NCI-H2107 treated with DMSO at 0.1 percent for 48 hours (cell line): ENCODE results near the gene FCGR3B.
"Not testable (repeated sequence)": the region's sequence is repeated elsewhere in the genome, so short reads cannot be mapped to it uniquely, and the experiment has no call there.

Experiments
- DNase-seq: peaks from one replicate; lab custom pipeline; 2025; ENCODE audit not compliant: unreplicated experiment; lab: John Stamatoyannopoulos, UW

The FCGR3B gene

DNA sequence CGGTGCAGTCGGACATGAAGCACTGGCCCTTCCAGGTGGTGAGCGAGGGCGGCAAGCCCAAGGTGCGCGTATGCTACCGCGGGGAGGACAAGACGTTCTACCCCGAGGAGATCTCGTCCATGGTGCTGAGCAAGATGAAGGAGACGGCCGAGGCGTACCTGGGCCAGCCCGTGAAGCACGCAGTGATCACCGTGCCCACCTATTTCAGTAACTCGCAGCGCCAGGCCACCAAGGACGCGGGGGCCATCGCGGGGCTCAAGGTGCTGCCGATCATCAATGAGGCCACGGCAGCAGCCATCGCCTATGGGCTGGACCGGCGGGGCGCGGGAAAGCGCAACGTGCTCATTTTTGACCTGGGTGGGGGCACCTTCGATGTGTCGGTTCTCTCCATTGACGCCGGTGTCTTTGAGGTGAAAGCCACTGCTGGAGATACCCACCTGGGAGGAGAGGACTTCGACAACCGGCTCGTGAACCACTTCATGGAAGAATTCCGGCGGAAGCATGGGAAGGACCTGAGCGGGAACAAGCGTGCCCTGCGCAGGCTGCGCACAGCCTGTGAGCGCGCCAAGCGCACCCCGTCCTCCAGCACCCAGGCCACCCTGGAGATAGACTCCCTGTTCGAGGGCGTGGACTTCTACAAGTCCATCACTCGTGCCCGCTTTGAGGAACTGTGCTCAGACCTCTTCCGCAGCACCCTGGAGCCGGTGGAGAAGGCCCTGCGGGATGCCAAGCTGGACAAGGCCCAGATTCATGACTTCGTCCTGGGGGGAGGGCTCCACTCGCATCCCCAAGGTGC, 24.2 kb downstream of the FCGR3B start:
- DNase-seq = not testable (repeated sequence)

DNA sequence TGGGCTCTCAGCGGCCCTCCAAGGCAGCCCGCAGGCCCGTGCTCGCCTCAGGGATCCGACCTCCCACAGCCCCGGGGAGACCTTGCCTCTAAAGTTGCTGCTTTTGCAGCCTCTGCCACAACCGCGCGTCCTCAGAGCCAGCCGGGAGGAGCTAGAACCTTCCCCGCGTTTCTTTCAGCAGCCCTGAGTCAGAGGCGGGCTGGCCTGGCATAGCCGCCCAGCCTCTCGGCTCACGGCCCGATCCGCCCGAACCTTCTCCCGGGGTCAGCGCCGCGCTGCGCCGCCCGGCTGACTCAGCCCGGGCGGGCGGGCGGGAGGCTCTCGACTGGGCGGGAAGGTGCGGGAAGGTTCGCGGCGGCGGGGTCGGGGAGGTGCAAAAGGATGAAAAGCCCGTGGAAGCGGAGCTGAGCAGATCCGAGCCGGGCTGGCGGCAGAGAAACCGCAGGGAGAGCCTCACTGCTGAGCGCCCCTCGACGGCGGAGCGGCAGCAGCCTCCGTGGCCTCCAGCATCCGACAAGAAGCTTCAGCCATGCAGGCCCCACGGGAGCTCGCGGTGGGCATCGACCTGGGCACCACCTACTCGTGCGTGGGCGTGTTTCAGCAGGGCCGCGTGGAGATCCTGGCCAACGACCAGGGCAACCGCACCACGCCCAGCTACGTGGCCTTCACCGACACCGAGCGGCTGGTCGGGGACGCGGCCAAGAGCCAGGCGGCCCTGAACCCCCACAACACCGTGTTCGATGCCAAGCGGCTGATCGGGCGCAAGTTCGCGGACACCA, 25.0 kb downstream of the FCGR3B start:
- not testable (repeated sequence) for DNase-seq

DNA sequence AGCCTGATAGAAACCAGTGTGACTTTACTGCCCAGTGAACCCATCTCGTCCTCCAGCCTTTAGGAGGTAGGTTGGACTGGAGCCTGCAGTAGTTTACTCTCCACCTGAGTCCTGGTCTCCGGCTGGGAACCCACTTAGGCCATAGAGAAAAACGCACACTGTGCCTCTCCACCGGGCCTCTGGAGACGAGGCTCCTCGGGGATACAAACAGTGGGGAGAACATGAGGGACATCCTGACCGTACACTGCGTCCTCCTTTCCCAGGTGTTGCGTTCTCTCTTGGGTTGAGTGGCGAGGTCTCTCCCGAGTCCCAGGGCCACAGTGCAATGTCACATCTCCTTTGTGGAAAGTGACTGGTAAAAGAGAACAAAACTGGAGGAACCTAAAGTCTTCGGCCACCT, 26.0 kb downstream of the FCGR3B start:
- DNase-seq = not testable (repeated sequence)

DNA sequence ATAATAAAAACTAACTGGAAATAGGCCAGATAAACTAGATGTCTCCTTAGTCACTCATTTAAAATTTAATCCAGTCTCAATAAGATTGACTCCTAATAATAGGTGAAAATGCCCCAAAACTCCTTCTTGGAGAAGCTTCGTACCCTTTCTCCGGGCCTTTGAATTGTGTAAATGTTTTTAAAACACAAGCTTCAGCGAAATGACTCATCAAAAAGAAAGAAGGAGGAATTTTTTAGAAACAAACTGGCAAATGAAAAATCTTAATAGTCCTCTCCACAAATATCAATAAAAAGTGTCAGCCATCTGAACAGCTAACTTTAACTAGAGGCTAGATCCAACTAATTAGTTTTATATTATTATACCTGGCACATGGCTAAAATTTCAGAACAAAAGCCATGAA, 33.9 kb downstream of the FCGR3B start:
- not testable (repeated sequence) for DNase-seq

DNA sequence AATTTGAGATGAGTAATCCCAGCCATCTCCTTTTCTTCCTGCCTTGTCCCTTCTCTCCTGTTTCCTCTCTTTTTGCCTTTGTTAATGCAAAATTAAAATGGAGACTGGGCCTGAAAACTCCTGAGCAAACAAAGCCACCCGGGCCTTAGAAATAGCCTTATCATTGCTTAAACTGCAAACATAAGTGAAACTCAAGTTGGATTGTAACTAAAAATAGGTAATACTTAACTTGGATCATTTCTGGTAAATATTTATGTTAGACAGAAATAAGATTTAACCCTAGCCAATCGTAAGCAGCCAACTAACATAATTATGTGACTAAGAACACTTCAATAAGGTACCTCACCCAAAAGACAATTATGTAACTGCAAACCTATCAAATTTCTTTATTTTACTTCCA, 35.4 kb downstream of the FCGR3B start:
- DNase-seq = not testable (repeated sequence)

DNA sequence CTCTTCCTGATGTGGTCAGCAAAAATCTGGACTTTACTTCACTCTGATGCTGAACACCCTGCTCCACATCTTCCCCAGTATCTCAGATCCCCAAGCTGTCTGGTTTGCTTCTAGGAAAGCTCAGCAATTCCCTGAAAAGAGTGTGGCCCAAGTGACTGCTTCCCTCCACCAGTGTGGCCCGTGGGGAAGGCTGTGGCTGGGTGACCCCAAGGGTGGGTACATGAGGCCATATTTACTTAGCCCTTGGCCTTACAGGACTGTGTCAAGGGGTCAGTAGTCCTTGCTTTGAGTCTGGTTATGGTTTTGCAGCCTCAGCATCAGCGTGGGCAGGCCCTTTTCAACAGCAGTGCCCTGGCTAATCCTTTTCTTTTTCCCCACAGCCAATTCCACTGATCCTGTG, 35.8 kb downstream of the FCGR3B start:
- not testable (repeated sequence) for DNase-seq

DNA sequence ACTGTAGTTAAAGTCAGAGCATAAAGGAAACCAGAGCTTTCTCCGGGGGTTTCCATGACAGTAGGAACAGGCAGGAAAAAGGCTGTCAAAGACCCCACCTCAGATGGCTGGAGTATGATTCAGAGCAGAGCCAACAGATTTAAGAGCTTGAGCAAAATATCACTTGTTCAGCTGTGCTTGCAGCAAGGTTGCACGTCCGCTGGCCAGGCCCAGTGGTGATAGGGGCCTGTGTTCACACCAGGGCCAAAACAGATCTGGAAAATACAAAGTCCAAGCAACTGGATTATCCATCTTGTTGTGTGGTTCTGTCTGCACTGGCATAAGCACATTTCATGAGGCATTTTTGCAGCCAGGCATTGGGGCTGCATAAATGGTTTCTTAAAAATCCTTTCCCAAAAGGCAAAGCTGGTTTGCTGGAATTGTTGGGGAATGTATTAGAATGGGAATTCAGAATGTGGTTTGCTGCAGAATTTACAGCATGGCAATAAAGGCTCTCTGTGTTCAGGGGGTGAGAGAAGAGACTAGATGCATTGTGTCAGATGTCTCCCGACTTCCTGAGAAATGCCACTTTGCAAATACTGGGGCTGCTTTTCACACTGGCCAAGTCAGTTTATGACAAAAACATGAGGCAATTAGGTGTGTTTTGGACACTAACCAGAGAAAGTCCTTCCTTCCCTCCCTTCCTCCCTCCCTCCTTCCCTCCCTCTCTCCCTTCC, 36.5 kb downstream of the FCGR3B start:
- not testable (repeated sequence) for DNase-seq

DNA sequence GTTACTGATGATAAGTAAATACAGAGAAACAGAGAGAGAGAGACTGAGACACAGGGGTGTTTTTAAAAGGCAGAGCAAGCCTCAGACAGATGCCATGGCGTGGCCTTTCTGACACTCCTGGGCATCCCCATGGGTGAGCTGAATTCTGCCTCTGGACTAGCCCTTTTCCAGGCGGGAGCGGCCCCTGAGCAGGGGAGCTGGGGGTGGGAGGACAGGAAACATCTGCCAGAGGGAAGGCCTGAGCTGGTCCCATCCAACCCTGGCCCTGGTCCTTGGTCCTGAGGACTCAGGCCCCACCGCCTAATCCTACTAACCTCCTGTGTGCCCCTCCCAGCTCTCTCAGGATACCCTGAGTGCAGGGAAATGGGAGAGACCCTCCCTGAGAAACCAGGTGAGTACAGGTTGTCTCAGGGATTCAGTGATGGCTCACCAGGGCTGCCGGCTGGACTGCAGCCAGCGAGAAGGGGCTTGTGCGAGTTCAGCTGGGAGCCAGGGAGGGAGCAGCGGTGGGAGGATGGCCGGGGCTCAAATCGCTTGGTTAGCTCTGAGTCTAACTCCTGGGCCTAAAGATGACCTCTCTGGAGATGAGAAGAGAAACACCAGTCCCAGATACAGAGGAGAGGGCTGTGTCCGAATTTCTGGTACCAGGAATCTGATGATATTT, 37.8 kb downstream of the FCGR3B start:
- not testable (repeated sequence) for DNase-seq

DNA sequence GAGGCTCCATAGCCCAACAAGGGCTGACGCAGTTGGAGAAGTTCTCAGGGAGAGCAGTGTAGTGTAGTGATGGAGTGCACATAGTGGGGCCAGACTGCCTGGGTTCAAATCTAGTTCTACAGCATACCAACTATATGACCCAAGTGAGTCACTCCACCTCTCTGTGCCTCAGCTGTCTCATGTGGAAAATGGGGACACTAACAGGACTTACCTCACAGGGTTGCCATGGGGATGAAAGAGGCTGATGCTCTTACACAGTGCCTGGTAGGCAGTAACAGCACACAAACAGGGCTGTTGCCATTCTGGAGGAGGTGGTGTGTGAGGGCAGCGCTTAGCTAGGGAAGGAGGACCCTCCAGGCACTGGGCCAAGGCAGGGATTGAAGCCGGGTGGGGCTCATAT, 38.4 kb downstream of the FCGR3B start:
- DNase-seq = not testable (repeated sequence)

DNA sequence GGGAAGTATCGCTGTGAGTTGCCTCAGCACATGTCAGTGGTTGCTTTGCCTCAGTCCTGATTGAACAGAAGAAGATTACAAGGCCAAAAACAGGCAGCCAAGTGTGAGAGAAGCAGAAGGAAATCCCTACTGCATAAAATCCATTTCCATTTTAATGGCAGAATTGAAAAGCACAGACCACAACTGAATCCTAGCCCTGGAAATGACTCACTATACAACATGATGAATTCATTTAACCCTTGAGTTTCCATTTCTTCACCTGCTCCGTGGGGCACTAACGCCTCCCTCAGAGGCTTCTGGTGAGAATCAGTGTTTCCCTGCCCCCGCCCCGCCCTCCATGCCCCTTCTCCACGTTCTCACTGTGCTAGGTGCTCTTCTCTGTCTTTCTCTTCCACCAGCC, 41.1 kb downstream of the FCGR3B start:
- not testable (repeated sequence) for DNase-seq

DNA sequence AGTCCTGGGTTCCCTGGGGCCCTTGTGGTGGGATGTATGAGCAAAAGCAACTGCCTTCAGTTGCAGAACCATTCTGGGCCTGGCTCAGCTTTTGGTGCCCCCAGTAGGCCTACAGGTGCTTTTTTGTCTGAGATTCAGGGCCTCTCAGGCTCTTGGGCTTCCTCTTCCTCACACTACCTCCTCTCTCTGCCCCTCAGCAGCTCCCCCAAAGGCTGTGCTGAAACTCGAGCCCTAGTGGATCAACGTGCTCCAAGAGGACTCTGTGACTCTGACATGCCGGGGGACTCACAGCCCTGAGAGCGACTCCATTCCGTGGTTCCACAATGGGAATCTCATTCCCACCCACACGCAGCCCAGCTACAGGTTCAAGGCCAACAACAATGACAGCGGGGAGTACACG, 41.6 kb downstream of the FCGR3B start:
- DNase-seq = not testable (repeated sequence)

DNA sequence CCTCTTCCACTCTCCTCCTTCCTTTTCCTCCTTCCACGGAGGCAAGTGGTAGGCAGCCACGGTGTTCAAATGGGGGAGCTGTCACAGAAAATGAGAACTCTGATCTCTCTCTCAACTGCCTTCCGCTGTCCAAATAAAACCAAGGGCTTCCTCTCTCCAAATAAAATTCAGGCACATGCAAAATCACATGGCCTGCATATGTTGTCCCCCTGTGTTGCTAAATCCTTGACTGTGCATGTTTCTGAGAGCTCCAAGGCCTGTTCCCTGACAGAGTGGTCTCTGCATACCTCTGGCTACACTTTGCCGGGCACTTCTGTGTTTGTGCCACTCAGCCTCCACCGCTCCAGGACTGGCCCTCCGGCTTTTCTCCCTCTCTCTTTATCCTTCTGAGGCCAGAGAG, 42.4 kb downstream of the FCGR3B start:
- DNase-seq = not testable (repeated sequence)

DNA sequence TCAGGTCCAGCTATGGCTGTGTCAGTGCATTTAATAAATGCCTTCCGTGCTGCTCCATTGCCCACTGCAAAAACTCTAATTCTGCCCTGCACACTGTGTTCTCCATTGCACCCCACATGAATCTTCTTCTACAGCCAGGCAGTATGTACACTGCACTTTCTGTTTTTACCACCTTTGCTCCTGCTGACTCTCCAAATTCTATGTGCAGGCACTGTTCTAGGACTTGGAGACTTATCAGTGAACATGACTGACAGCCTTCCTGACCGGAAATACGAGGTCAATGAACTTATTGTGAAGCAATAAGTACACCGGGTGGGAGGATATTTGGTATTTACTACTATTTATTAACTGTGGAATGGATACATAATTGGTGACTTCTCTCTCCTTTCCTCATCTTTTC, 48.1 kb downstream of the FCGR3B start:
- not testable (repeated sequence) for DNase-seq

DNA sequence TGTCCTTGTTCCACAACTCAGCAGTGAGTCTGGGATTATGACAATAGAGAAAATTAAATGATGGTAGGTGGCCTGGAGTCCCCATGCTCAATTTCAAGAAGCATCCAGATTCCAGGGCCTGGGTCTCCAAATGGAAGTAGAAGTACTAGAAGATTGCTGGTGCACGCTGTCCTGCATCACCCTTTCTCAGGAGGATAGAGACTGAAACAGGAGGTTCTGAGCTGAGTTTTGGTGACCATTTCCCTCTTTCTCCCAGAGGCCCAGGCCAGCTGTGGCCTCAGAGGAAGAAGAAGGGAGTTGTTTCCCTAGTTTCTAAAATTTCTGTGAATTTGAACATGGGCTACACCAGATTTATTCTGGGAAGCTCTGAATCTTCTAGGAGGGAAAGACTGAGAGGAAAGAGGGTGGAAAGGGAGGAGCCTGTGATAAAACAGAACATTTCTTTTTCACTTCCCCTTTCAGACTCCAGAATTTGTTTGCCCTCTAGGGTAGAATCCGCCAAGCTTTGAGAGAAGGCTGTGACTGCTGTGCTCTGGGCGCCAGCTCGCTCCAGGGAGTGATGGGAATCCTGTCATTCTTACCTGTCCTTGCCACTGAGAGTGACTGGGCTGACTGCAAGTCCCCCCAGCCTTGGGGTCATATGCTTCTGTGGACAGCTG, 50.0 kb downstream of the FCGR3B start:
- not testable (repeated sequence) for DNase-seq

DNA sequence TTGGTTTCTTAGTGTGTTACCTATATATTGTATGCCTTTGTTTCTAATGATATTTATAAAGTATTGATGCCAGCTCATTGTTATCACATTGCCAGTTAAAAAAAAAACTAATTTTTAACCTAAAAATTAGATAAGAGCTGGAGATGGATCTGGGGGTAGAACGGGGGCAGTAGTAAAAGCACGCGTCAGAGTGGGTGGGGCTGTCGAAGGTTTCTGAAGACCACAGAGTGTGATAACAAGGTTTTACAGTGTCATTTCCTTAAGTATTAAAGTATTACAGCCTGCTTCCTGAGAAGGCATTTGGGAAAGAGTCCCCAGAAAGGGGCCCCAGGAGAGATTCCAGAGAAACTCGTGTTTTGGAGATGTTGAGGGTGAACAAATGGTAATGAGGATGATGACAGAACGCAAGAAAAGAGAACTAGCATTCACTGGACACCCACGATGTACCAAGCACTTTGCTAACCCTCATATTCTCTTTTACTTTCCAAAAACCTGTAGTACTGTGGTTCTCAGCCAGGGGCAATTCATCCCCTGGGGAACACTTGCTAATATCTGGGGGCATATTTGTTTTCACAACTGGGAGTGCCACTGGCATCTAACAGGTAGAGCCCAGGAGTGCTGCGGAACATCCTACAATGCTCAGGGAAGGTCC, 51.0 kb downstream of the FCGR3B start:
- not testable (repeated sequence) for DNase-seq

DNA sequence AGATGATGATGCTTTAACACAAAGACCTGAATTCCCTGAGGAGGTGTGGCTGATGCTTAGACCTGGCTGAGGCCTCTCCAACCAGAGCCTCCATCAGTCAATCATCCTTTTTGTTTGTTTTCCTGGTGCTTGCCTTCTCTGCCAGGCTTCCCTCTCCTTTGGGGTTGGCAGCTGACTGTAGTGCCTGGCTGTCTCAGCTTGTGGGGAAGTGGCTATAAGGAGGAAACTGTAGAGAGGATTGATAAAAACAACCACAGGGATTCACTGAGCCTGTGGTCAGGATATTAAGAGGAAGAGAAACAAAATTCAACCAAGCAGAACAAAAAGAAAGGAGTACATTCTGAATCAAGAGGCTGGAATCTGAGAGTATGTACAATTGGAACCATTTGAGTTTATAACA, 54.3 kb downstream of the FCGR3B start:
- not testable (repeated sequence) for DNase-seq
